Measurements from ENCODE around the gene USP37.

DNA sequence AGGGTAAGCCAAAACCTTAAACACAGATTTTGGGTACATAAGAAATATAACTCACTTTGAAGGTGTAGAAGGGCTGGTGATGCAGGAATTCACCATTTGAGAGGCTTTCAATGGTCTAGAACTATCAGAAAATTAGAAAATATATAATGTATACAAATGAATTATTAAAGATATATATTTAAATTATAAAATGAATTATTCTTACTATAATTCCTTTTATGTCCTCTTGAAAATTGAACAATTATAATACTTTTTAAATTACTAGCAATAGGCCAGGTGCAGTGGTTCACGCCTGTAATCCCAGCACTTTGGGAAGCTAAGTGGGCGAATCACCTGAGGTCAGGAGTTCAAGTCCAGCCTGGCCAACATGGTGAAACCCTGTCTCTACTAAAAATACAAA, 88.6 kb downstream of the USP37 start:
- TF ChIP-seq, protein P1, sequence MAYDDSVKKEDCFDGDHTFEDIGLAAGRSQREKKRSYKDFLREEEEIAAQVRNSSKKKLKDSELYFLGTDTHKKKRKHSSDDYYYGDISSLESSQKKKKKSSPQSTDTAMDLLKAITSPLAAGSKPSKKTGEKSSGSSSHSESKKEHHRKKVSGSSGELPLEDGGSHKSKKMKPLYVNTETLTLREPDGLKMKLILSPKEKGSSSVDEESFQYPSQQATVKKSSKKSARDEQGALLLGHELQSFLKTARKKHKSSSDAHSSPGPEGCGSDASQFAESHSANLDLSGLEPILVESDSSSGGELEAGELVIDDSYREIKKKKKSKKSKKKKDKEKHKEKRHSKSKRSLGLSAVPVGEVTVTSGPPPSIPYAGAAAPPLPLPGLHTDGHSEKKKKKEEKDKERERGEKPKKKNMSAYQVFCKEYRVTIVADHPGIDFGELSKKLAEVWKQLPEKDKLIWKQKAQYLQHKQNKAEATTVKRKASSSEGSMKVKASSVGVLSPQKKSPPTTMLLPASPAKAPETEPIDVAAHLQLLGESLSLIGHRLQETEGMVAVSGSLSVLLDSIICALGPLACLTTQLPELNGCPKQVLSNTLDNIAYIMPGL (CRISPR knock-in tag; IDR thresholded peaks at IDR 0.05; ENCODE audit: borderline replicate concordance), result no peak
- TF ChIP-seq, protein P2, sequence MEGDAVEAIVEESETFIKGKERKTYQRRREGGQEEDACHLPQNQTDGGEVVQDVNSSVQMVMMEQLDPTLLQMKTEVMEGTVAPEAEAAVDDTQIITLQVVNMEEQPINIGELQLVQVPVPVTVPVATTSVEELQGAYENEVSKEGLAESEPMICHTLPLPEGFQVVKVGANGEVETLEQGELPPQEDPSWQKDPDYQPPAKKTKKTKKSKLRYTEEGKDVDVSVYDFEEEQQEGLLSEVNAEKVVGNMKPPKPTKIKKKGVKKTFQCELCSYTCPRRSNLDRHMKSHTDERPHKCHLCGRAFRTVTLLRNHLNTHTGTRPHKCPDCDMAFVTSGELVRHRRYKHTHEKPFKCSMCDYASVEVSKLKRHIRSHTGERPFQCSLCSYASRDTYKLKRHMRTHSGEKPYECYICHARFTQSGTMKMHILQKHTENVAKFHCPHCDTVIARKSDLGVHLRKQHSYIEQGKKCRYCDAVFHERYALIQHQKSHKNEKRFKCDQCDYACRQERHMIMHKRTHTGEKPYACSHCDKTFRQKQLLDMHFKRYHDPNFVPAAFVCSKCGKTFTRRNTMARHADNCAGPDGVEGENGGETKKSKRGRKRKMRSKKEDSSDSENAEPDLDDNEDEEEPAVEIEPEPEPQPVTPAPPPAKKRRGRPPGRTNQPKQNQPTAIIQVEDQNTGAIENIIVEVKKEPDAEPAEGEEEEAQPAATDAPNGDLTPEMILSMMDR (IDR thresholded peaks at IDR 0.05), result no peak
- TF ChIP-seq NR3C1 (IDR thresholded peaks at IDR 0.05), result no peak
- TF ChIP-seq MYC (IDR thresholded peaks at IDR 0.05; ENCODE audit: borderline replicate concordance, low read length), result no peak
- no peak for TF ChIP-seq RFX5 (IDR thresholded peaks at IDR 0.05)
- no peak for TF ChIP-seq EP300 (IDR thresholded peaks at IDR 0.05)
- TF ChIP-seq, protein P3, sequence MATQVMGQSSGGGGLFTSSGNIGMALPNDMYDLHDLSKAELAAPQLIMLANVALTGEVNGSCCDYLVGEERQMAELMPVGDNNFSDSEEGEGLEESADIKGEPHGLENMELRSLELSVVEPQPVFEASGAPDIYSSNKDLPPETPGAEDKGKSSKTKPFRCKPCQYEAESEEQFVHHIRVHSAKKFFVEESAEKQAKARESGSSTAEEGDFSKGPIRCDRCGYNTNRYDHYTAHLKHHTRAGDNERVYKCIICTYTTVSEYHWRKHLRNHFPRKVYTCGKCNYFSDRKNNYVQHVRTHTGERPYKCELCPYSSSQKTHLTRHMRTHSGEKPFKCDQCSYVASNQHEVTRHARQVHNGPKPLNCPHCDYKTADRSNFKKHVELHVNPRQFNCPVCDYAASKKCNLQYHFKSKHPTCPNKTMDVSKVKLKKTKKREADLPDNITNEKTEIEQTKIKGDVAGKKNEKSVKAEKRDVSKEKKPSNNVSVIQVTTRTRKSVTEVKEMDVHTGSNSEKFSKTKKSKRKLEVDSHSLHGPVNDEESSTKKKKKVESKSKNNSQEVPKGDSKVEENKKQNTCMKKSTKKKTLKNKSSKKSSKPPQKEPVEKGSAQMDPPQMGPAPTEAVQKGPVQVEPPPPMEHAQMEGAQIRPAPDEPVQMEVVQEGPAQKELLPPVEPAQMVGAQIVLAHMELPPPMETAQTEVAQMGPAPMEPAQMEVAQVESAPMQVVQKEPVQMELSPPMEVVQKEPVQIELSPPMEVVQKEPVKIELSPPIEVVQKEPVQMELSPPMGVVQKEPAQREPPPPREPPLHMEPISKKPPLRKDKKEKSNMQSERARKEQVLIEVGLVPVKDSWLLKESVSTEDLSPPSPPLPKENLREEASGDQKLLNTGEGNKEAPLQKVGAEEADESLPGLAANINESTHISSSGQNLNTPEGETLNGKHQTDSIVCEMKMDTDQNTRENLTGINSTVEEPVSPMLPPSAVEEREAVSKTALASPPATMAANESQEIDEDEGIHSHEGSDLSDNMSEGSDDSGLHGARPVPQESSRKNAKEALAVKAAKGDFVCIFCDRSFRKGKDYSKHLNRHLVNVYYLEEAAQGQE (IDR thresholded peaks at IDR 0.05), result no peak
- no peak for TF ChIP-seq POLR2A (IDR thresholded peaks at IDR 0.05; ENCODE audit: low read length)
- no peak for TF ChIP-seq ZC3H11A (IDR thresholded peaks at IDR 0.05)
- TF ChIP-seq HOXA7 (CRISPR knock-in tag; IDR thresholded peaks at IDR 0.05), result no peak
- TF ChIP-seq JUN (IDR thresholded peaks at IDR 0.05), result no peak
